Tibial artery (tissue), 4 donors: ENCODE measurements around the gene TAS1R3.

Source experiments
- DNase-seq, 2 donors: peaks; one replicate each; pipeline ENCODE4 v3.0.0-alpha.2; 2019
- H3K27ac ChIP-seq, 2 donors: fragments of 200-600 bp; sonication (generic) in 1 of 2; 1 replicate in 1 of 2; 2 replicates in 1 of 2; pipeline ENCODE4 v1.5.1; 2018 to 2019; ENCODE audit warnings: mild to moderate bottlenecking in 1 of 2
- H3K27me3 ChIP-seq, 2 donors: fragments of 200-600 bp; sonication (generic) in 1 of 2; one replicate each; pipeline versions ENCODE4 v1.5.1 to v1.6.0; 2016 to 2019
- H3K36me3 ChIP-seq, 3 donors: fragments of 200-600 bp; sonication (generic) in 2 of 3; one replicate each; pipeline ENCODE4 v1.5.1; 2016 to 2019; ENCODE audit warnings: mild to moderate bottlenecking in 2 of 3
- H3K4me1 ChIP-seq, 4 donors: fragments of 200-600 bp; sonication (generic) in 2 of 4; 1 replicate in 3 of 4; 2 replicates in 1 of 4; pipeline ENCODE4 v1.5.1; 2016 to 2019
- H3K4me3 ChIP-seq, 2 donors: fragments of 200-600 bp; sonication (generic) in 1 of 2; 1 replicate in 1 of 2; 2 replicates in 1 of 2; pipeline ENCODE4 v1.5.1; 2018 to 2019; ENCODE audit warnings: mild to moderate bottlenecking in 2 of 2
- H3K9me3 ChIP-seq, 3 donors: fragments of 200-600 bp; sonication (generic) in 1 of 3; one replicate each; pipeline ENCODE4 v1.5.1; 2016 to 2019
- CTCF ChIP-seq, 2 experiments: fragments of 200-600 bp in 1 of 2; fragments of 450-650 bp in 1 of 2; IDR thresholded peaks; one replicate each; pipeline ENCODE4 v1.5.1; 2017 to 2019; ENCODE audit warnings: antibody characterized with exemption in 2 of 2, mild to moderate bottlenecking in 1 of 2, moderate library complexity in 1 of 2
- intact Hi-C: fragments of 100-400 bp; cut with DNase I; formaldehyde crosslinking; loops from one replicate; pipeline ENCODE4 v1.15.0; 2023; ENCODE audit warnings: low total_unique reads

Gene TAS1R3

GRCh38 chr1:1302951-1303509, 28.1 kb upstream of the TAS1R3 start:
- Histone ChIP-seq H3K27ac (no peak overlapping the region), H3K27me3 (no peaks in the 10 kb centered on the region), H3K9me3 (no peaks in the 10 kb centered on the region), H3K4me3 (no peak overlapping the region), H3K36me3 (peaks cover 0 to 23% (median 0%) of the 10 kb centered on the region in 3 donors), H3K4me1 (peaks cover 0 to 39% (median 35%) of the 10 kb centered on the region in 4 donors)
- intact Hi-C loops, result no loop called here
- TF ChIP-seq CTCF (IDR thresholded peaks at IDR 0.05), result no peak
- no peak for DNase-seq

- peaks cover 0 to 39% (median 36%) of the 10 kb centered on the region in 4 donors for H3K4me1 ChIP-seq
- no peaks in the 10 kb centered on the region for H3K27me3 ChIP-seq
- no peak for DNase-seq
- peaks cover 0 to 18% (median 0%) of the 10 kb centered on the region in 3 donors for H3K36me3 ChIP-seq
- H3K4me3 ChIP-seq, result no peak overlapping the region
- TF ChIP-seq CTCF (IDR thresholded peaks at IDR 0.05), result no peak
- H3K27ac ChIP-seq, result no peak overlapping the region
- intact Hi-C loops, result no loop called here
- H3K9me3 ChIP-seq, result no peaks in the 10 kb centered on the region
Measured at GRCh38 chr1:1303736-1304135, 27.3 kb upstream of the TAS1R3 start.

- no peak for TF ChIP-seq CTCF (IDR thresholded peaks at IDR 0.05)
- Histone ChIP-seq H3K27ac (peak overlapping the region; percentile 21 to 46), H3K9me3 (no peaks in the 10 kb centered on the region), H3K36me3 (peaks cover 0 to 9% (median 0%) of the 10 kb centered on the region in 3 donors), H3K4me3 (peak overlapping the region; percentile 80 to 94), H3K4me1 (peaks cover 0 to 47% (median 45%) of the 10 kb centered on the region in 4 donors), H3K27me3 (no peaks in the 10 kb centered on the region)
- DNase-seq, result peak; percentile 79 to 84
- intact Hi-C loops, result no loop called here
Measured at GRCh38 chr1:1304331-1305299, 26.5 kb upstream of the TAS1R3 start.

- H3K27me3 ChIP-seq, result no peaks in the 10 kb centered on the region
- peaks cover 0 to 56% (median 49%) of the 10 kb centered on the region in 4 donors for H3K4me1 ChIP-seq
- DNase-seq, result peak; percentile 77 to 82
- no peak for TF ChIP-seq CTCF (IDR thresholded peaks at IDR 0.05)
- H3K36me3 ChIP-seq, result peaks cover 0 to under 1% (median under 1%) of the 10 kb centered on the region in 3 donors
- intact Hi-C loops, result no loop called here
- H3K4me3 ChIP-seq, result peak overlapping the region; percentile 80 to 94
- H3K9me3 ChIP-seq, result no peaks in the 10 kb centered on the region
- peak overlapping the region; percentile 21 to 46 for H3K27ac ChIP-seq
Measured at GRCh38 chr1:1305300-1306069, 25.6 kb upstream of the TAS1R3 start.

- intact Hi-C loops, result no loop called here
- no peaks in the 10 kb centered on the region for H3K9me3 ChIP-seq
- DNase-seq, result no peak
- H3K27me3 ChIP-seq, result no peaks in the 10 kb centered on the region
- peaks cover 6 to 8% (median 6%) of the 10 kb centered on the region in 3 donors for H3K36me3 ChIP-seq
- H3K4me3 ChIP-seq, result peak overlapping the region; percentile 80 to 94
- TF ChIP-seq CTCF (IDR thresholded peaks at IDR 0.05), result no peak
- H3K4me1 ChIP-seq, result peaks cover 0 to 58% (median 49%) of the 10 kb centered on the region in 4 donors
- H3K27ac ChIP-seq, result peak overlapping the region in 1 of 2 donors; percentile 46
Measured at GRCh38 chr1:1306070-1306660, 24.9 kb upstream of the TAS1R3 start.
